ENCODE results near the gene PDZRN3.

DNA sequence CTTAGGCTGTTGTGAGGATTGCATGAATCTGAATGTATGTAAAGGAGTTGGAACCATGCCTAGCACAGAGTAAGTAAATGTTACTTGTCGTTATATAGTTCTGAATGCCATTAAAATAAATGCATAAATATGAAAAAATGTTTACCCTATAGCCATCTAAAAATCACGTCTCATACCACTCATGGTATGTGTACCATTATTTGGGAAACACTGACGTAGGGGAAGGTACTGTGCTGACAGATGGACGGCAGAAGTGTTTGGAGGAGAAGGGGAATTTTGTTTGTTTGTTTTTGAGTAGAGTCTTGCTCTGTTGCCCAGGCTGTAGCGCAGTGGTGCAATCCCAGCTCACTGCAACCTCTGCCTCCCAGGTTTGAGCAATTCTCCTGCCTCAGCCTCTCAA, 30.5 kb upstream of the PDZRN3 start:
- TF ChIP-seq, protein P1, sequence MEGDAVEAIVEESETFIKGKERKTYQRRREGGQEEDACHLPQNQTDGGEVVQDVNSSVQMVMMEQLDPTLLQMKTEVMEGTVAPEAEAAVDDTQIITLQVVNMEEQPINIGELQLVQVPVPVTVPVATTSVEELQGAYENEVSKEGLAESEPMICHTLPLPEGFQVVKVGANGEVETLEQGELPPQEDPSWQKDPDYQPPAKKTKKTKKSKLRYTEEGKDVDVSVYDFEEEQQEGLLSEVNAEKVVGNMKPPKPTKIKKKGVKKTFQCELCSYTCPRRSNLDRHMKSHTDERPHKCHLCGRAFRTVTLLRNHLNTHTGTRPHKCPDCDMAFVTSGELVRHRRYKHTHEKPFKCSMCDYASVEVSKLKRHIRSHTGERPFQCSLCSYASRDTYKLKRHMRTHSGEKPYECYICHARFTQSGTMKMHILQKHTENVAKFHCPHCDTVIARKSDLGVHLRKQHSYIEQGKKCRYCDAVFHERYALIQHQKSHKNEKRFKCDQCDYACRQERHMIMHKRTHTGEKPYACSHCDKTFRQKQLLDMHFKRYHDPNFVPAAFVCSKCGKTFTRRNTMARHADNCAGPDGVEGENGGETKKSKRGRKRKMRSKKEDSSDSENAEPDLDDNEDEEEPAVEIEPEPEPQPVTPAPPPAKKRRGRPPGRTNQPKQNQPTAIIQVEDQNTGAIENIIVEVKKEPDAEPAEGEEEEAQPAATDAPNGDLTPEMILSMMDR (IDR thresholded peaks at IDR 0.05): no peak
- no peak for TF ChIP-seq POLR2A (IDR thresholded peaks at IDR 0.05)
- TF ChIP-seq POLR2AphosphoS5 (IDR thresholded peaks at IDR 0.05): no peak
- no peak for TF ChIP-seq EP300 (IDR thresholded peaks at IDR 0.05)
